Measurements from ENCODE around the gene TAPBPL. TPM values are rescaled to one million over a fixed set of nuclear protein-coding genes. Genes with fewer than 3 reads are reported as not detected.

Gene TAPBPL
- total and polyA plus RNA-seq, 5 donors from 2014 or later = 28.0 to 72.7 (median 45.6) TPM

- Histone ChIP-seq H3K4me1 (ENCODE audit: control insufficient read depth, insufficient read depth, low read length, poor library complexity, severe bottlenecking) (peaks cover 61% of the 10 kb centered on the region), H3K9me3 (ENCODE audit: control insufficient read depth in 2 of 2, low read length in 2 of 2) (no peaks in the 10 kb centered on the region), H3K36me3 (ENCODE audit: control insufficient read depth, insufficient read depth, low read length) (no peaks in the 10 kb centered on the region), H3K4me3 (ENCODE audit: low read depth, low read length) (peak overlapping the region; percentile 51), H3K27ac (ENCODE audit: insufficient read depth, low read length, poor library complexity, severe bottlenecking) (peak overlapping the region; percentile 24), H3K27me3 (ENCODE audit: control insufficient read depth, insufficient read depth, low read length) (no peaks in the 10 kb centered on the region)
- no peaks in the 10 kb centered on the region for H3K36me3 Mint-ChIP-seq
- H3K9me3 Mint-ChIP-seq = no peaks in the 10 kb centered on the region
- peaks cover 26 to 84% (median 49%) of the 10 kb centered on the region in 4 donors for H3K4me1 Mint-ChIP-seq
- DNase-seq = peak in 1 of 3 donors; percentile 73
- H3K27ac Mint-ChIP-seq = peak overlapping the region; percentile 84 to 93 (median 90)
- peak overlapping the region; percentile 36 to 70 (median 56) for H3K4me3 Mint-ChIP-seq
- no peaks in the 10 kb centered on the region for H3K27me3 Mint-ChIP-seq
- no peak for ATAC-seq (ENCODE audit: low read depth in 2 of 2)
Observed at GRCh38 chr12:6430124-6430989, 21.5 kb upstream of the TAPBPL start.

GRCh38 chr12:6432991-6433390 is 18.9 kb upstream of the TAPBPL start:
- Histone ChIP-seq H3K27me3 (ENCODE audit: control insufficient read depth, insufficient read depth, low read length) (no peaks in the 10 kb centered on the region), H3K4me1 (ENCODE audit: control insufficient read depth, insufficient read depth, low read length, poor library complexity, severe bottlenecking) (peaks cover 39% of the 10 kb centered on the region), H3K36me3 (ENCODE audit: control insufficient read depth, insufficient read depth, low read length) (no peaks in the 10 kb centered on the region), H3K4me3 (ENCODE audit: low read depth, low read length) (peak overlapping the region; percentile 50), H3K9me3 (ENCODE audit: control insufficient read depth in 2 of 2, low read length in 2 of 2) (no peaks in the 10 kb centered on the region), H3K27ac (ENCODE audit: insufficient read depth, low read length, poor library complexity, severe bottlenecking) (peak overlapping the region; percentile 71)
- ATAC-seq (ENCODE audit: low read depth in 2 of 2) = no peak
- peak in 1 of 3 donors; percentile 46 for DNase-seq
- Mint-ChIP-seq H3K27me3 (no peaks in the 10 kb centered on the region), H3K9me3 (no peaks in the 10 kb centered on the region), H3K27ac (peak overlapping the region; percentile 52 to 95 (median 94)), H3K4me1 (peaks cover 20 to 64% (median 35%) of the 10 kb centered on the region in 4 donors), H3K4me3 (peak overlapping the region in 2 of 4 donors; percentile 69 to 75), H3K36me3 (no peaks in the 10 kb centered on the region)

GRCh38 chr12:6434205-6435140 is 17.4 kb upstream of the TAPBPL start:
- ATAC-seq (ENCODE audit: low read depth in 2 of 2) (peak; percentile 96), DNase-seq (peak in 2 of 3 donors; percentile 55 to 84)
- Histone ChIP-seq H3K27me3 (ENCODE audit: control insufficient read depth, insufficient read depth, low read length) (no peaks in the 10 kb centered on the region), H3K27ac (ENCODE audit: insufficient read depth, low read length, poor library complexity, severe bottlenecking) (peak overlapping the region; percentile 71), H3K4me3 (ENCODE audit: low read depth, low read length) (peak overlapping the region; percentile 62), H3K4me1 (ENCODE audit: control insufficient read depth, insufficient read depth, low read length, poor library complexity, severe bottlenecking) (peaks cover 39% of the 10 kb centered on the region), H3K9me3 (ENCODE audit: control insufficient read depth in 2 of 2, low read length in 2 of 2) (no peaks in the 10 kb centered on the region), H3K36me3 (ENCODE audit: control insufficient read depth, insufficient read depth, low read length) (no peaks in the 10 kb centered on the region)
- H3K36me3 Mint-ChIP-seq = no peaks in the 10 kb centered on the region
- H3K4me3 Mint-ChIP-seq = peak overlapping the region; percentile 7 to 83 (median 72)
- peaks cover 20 to 57% (median 34%) of the 10 kb centered on the region in 4 donors for H3K4me1 Mint-ChIP-seq
- no peaks in the 10 kb centered on the region for H3K9me3 Mint-ChIP-seq
- peak overlapping the region; percentile 91 to 95 (median 94) for H3K27ac Mint-ChIP-seq
- no peaks in the 10 kb centered on the region for H3K27me3 Mint-ChIP-seq

GRCh38 chr12:6435961-6436715 is 15.7 kb upstream of the TAPBPL start:
- H3K27me3 ChIP-seq (ENCODE audit: control insufficient read depth, insufficient read depth, low read length) = no peaks in the 10 kb centered on the region
- H3K36me3 Mint-ChIP-seq = no peaks in the 10 kb centered on the region
- H3K36me3 ChIP-seq (ENCODE audit: control insufficient read depth, insufficient read depth, low read length) = no peaks in the 10 kb centered on the region
- H3K9me3 ChIP-seq (ENCODE audit: control insufficient read depth in 2 of 2, low read length in 2 of 2) = no peaks in the 10 kb centered on the region
- ATAC-seq (ENCODE audit: low read depth in 2 of 2) (no peak), DNase-seq (no peak)
- H3K27me3 Mint-ChIP-seq = no peaks in the 10 kb centered on the region
- no peak overlapping the region for H3K4me3 Mint-ChIP-seq
- peaks cover 27% of the 10 kb centered on the region for H3K4me1 ChIP-seq (ENCODE audit: control insufficient read depth, insufficient read depth, low read length, poor library complexity, severe bottlenecking)
- H3K4me1 Mint-ChIP-seq = peaks cover 14 to 47% (median 23%) of the 10 kb centered on the region in 4 donors
- H3K27ac ChIP-seq (ENCODE audit: insufficient read depth, low read length, poor library complexity, severe bottlenecking) = no peak overlapping the region
- H3K9me3 Mint-ChIP-seq = no peaks in the 10 kb centered on the region
- peak overlapping the region in 2 of 3 donors; percentile 10 to 81 for H3K27ac Mint-ChIP-seq
- no peak overlapping the region for H3K4me3 ChIP-seq (ENCODE audit: low read depth, low read length)

- no peaks in the 10 kb centered on the region for H3K9me3 Mint-ChIP-seq
- no peaks in the 10 kb centered on the region for H3K36me3 ChIP-seq (ENCODE audit: control insufficient read depth, insufficient read depth, low read length)
- H3K27me3 Mint-ChIP-seq = no peaks in the 10 kb centered on the region
- H3K4me1 Mint-ChIP-seq = peaks cover 14 to 47% (median 21%) of the 10 kb centered on the region in 4 donors
- H3K27ac Mint-ChIP-seq = peak overlapping the region in 1 of 3 donors; percentile 56
- H3K27me3 ChIP-seq (ENCODE audit: control insufficient read depth, insufficient read depth, low read length) = no peaks in the 10 kb centered on the region
- ATAC-seq (ENCODE audit: low read depth in 2 of 2) = no peak
- H3K27ac ChIP-seq (ENCODE audit: insufficient read depth, low read length, poor library complexity, severe bottlenecking) = no peak overlapping the region
- H3K4me1 ChIP-seq (ENCODE audit: control insufficient read depth, insufficient read depth, low read length, poor library complexity, severe bottlenecking) = peaks cover 24% of the 10 kb centered on the region
- no peak for DNase-seq
- no peaks in the 10 kb centered on the region for H3K36me3 Mint-ChIP-seq
- H3K4me3 ChIP-seq (ENCODE audit: low read depth, low read length) = no peak overlapping the region
- no peaks in the 10 kb centered on the region for H3K9me3 ChIP-seq (ENCODE audit: control insufficient read depth in 2 of 2, low read length in 2 of 2)
- no peak overlapping the region for H3K4me3 Mint-ChIP-seq
Observed at GRCh38 chr12:6437586-6437985, 14.3 kb upstream of the TAPBPL start.

GRCh38 chr12:6438345-6438744 is 13.5 kb upstream of the TAPBPL start:
- Histone ChIP-seq H3K4me1 (ENCODE audit: control insufficient read depth, insufficient read depth, low read length, poor library complexity, severe bottlenecking) (peaks cover 21% of the 10 kb centered on the region), H3K9me3 (ENCODE audit: control insufficient read depth in 2 of 2, low read length in 2 of 2) (no peaks in the 10 kb centered on the region), H3K27me3 (ENCODE audit: control insufficient read depth, insufficient read depth, low read length) (no peaks in the 10 kb centered on the region), H3K4me3 (ENCODE audit: low read depth, low read length) (no peak overlapping the region), H3K36me3 (ENCODE audit: control insufficient read depth, insufficient read depth, low read length) (no peaks in the 10 kb centered on the region), H3K27ac (ENCODE audit: insufficient read depth, low read length, poor library complexity, severe bottlenecking) (no peak overlapping the region)
- Mint-ChIP-seq H3K9me3 (no peaks in the 10 kb centered on the region), H3K4me1 (peaks cover 10 to 49% (median 22%) of the 10 kb centered on the region in 4 donors), H3K36me3 (no peaks in the 10 kb centered on the region), H3K27ac (peak overlapping the region in 2 of 3 donors; percentile 26 to 83), H3K4me3 (no peak overlapping the region), H3K27me3 (no peaks in the 10 kb centered on the region)
- ATAC-seq (ENCODE audit: low read depth in 2 of 2) (no peak), DNase-seq (no peak)

GRCh38 chr12:6440391-6440790 is 11.5 kb upstream of the TAPBPL start:
- DNase-seq (no peak), ATAC-seq (ENCODE audit: low read depth in 2 of 2) (no peak)
- Mint-ChIP-seq H3K4me3 (peak overlapping the region in 1 of 4 donors; percentile 100), H3K36me3 (peaks cover 6% of the 10 kb centered on the region), H3K4me1 (peaks cover 8 to 44% (median 20%) of the 10 kb centered on the region in 4 donors), H3K27me3 (no peaks in the 10 kb centered on the region), H3K9me3 (no peaks in the 10 kb centered on the region), H3K27ac (peak overlapping the region; percentile 14 to 93 (median 74))
- Histone ChIP-seq H3K27me3 (ENCODE audit: control insufficient read depth, insufficient read depth, low read length) (no peaks in the 10 kb centered on the region), H3K27ac (ENCODE audit: insufficient read depth, low read length, poor library complexity, severe bottlenecking) (no peak overlapping the region), H3K4me1 (ENCODE audit: control insufficient read depth, insufficient read depth, low read length, poor library complexity, severe bottlenecking) (peaks cover 16% of the 10 kb centered on the region), H3K4me3 (ENCODE audit: low read depth, low read length) (no peak overlapping the region), H3K36me3 (ENCODE audit: control insufficient read depth, insufficient read depth, low read length) (no peaks in the 10 kb centered on the region), H3K9me3 (ENCODE audit: control insufficient read depth in 2 of 2, low read length in 2 of 2) (no peaks in the 10 kb centered on the region)
